ENCODE measurements around the gene EIF4G3.
"Not testable (repeated sequence)": the region's sequence is repeated elsewhere in the genome, so short reads cannot be mapped to it uniquely, and the experiment has no call there.

Gene EIF4G3

GRCh38 chr1:21176586-21177555, at the start of gene EIF4G3:
TSS of gene EIF4G3 (minus strand) at chr1:21176897. CDS start at chr1:21002742, 174,155 bp downstream.
- DNase-seq = peak; percentile 91

GRCh38 chr1:21225065-21225464, 48.4 kb upstream of the EIF4G3 start:
- no peak for DNase-seq

GRCh38 chr1:21220815-21221214, 44.1 kb upstream of the EIF4G3 start:
- no peak for DNase-seq

- no peak for DNase-seq
Measured at GRCh38 chr1:21219674-21220073, 43.0 kb upstream of the EIF4G3 start.

GRCh38 chr1:21217812-21218596, 41.3 kb upstream of the EIF4G3 start:
- DNase-seq = no peak

- no peak for DNase-seq
Measured at GRCh38 chr1:21216835-21217811, 40.4 kb upstream of the EIF4G3 start.

GRCh38 chr1:21212126-21212525, 35.4 kb upstream of the EIF4G3 start:
- DNase-seq = no peak

GRCh38 chr1:21208137-21208700, 31.5 kb upstream of the EIF4G3 start:
- DNase-seq = not testable (repeated sequence)

GRCh38 chr1:21206117-21206516, 29.4 kb upstream of the EIF4G3 start:
- DNase-seq = no peak

GRCh38 chr1:21205416-21205815, 28.7 kb upstream of the EIF4G3 start:
- no peak for DNase-seq

GRCh38 chr1:21201650-21202049, 25.0 kb upstream of the EIF4G3 start:
- DNase-seq = no peak

GRCh38 chr1:21201238-21201637, 24.5 kb upstream of the EIF4G3 start:
- DNase-seq = not testable (repeated sequence)

- no peak for DNase-seq
Measured at GRCh38 chr1:21200767-21201166, 24.1 kb upstream of the EIF4G3 start.

GRCh38 chr1:21198929-21199328, 22.2 kb upstream of the EIF4G3 start:
- DNase-seq = no peak

GRCh38 chr1:21192871-21193270, 16.2 kb upstream of the EIF4G3 start:
- no peak for DNase-seq

- DNase-seq = no peak
Measured at GRCh38 chr1:21192284-21192683, 15.6 kb upstream of the EIF4G3 start.

- DNase-seq = not testable (repeated sequence)
Measured at GRCh38 chr1:21190771-21191170, 14.1 kb upstream of the EIF4G3 start.

GRCh38 chr1:21189906-21190500, 13.3 kb upstream of the EIF4G3 start:
- DNase-seq = no peak

- no peak for DNase-seq
Measured at GRCh38 chr1:21189421-21189820, 12.7 kb upstream of the EIF4G3 start.

GRCh38 chr1:21188235-21188634, 11.5 kb upstream of the EIF4G3 start:
- DNase-seq = no peak

- no peak for DNase-seq
Measured at GRCh38 chr1:21185221-21185731, 8.6 kb upstream of the EIF4G3 start.
